Measurements from ENCODE around the gene JMJD7. TPM values are rescaled to one million over a fixed set of nuclear protein-coding genes. Genes with fewer than 3 reads are reported as not detected.

JMJD7 gene
- total RNA-seq, 3 donors from 2014 or later, result 7.8 to 20.8 (median 8.8) TPM

GRCh38 chr15:41871175-41871905 is 43.4 kb downstream of the JMJD7 start:
- DNase-seq (ENCODE audit: low spot score in 2 of 2), result no peak
- H3K36me3 ChIP-seq, result no peaks in the 10 kb centered on the region
- H3K27me3 ChIP-seq, result no peaks in the 10 kb centered on the region
- H3K9me3 ChIP-seq, result no peaks in the 10 kb centered on the region
- intact Hi-C loops (cut with DNase I; ENCODE audit: low total_unique reads), result no loop called here
- H3K4me1 ChIP-seq, result no peaks in the 10 kb centered on the region
- TF ChIP-seq POLR2A (IDR thresholded peaks at IDR 0.05), result no peak
- no peak for TF ChIP-seq CTCF (IDR thresholded peaks at IDR 0.05)
- TF ChIP-seq POLR2AphosphoS5 (IDR thresholded peaks at IDR 0.05), result no peak
- H3K4me3 ChIP-seq, result no peak overlapping the region
- H3K27ac ChIP-seq, result no peak overlapping the region

GRCh38 chr15:41872166-41872747 is 44.4 kb downstream of the JMJD7 start:
- Histone ChIP-seq H3K27me3 (no peaks in the 10 kb centered on the region), H3K9me3 (no peaks in the 10 kb centered on the region), H3K4me3 (no peak overlapping the region), H3K27ac (no peak overlapping the region), H3K4me1 (peaks cover 0 to 2% of the 10 kb centered on the region in 2 donors), H3K36me3 (no peaks in the 10 kb centered on the region)
- no peak for DNase-seq (ENCODE audit: low spot score in 2 of 2)
- TF ChIP-seq POLR2AphosphoS5 (IDR thresholded peaks at IDR 0.05) (no peak), POLR2A (IDR thresholded peaks at IDR 0.05) (no peak), CTCF (IDR thresholded peaks at IDR 0.05) (no peak)
- intact Hi-C loops (cut with DNase I; ENCODE audit: low total_unique reads), result no loop called here

- intact Hi-C loops (cut with DNase I; ENCODE audit: low total_unique reads), result no loop called here
- no peak overlapping the region for H3K27ac ChIP-seq
- no peaks in the 10 kb centered on the region for H3K27me3 ChIP-seq
- no peak for DNase-seq (ENCODE audit: low spot score in 2 of 2)
- H3K4me1 ChIP-seq, result peaks cover 0 to 7% of the 10 kb centered on the region in 2 donors
- H3K4me3 ChIP-seq, result no peak overlapping the region
- TF ChIP-seq POLR2AphosphoS5 (IDR thresholded peaks at IDR 0.05), result no peak
- no peak for TF ChIP-seq POLR2A (IDR thresholded peaks at IDR 0.05)
- no peak for TF ChIP-seq CTCF (IDR thresholded peaks at IDR 0.05)
- no peaks in the 10 kb centered on the region for H3K9me3 ChIP-seq
- no peaks in the 10 kb centered on the region for H3K36me3 ChIP-seq
Observed at GRCh38 chr15:41873711-41874110, 45.8 kb downstream of the JMJD7 start.

GRCh38 chr15:41874736-41875135 is 46.8 kb downstream of the JMJD7 start:
- intact Hi-C loops (cut with DNase I; ENCODE audit: low total_unique reads), result no loop called here
- Histone ChIP-seq H3K4me1 (peaks cover 0 to 7% of the 10 kb centered on the region in 2 donors), H3K36me3 (no peaks in the 10 kb centered on the region), H3K9me3 (no peaks in the 10 kb centered on the region), H3K27me3 (no peaks in the 10 kb centered on the region), H3K4me3 (no peak overlapping the region), H3K27ac (no peak overlapping the region)
- DNase-seq (ENCODE audit: low spot score in 2 of 2), result no peak
- no peak for TF ChIP-seq POLR2A (IDR thresholded peaks at IDR 0.05)
- no peak for TF ChIP-seq CTCF (IDR thresholded peaks at IDR 0.05)
- TF ChIP-seq POLR2AphosphoS5 (IDR thresholded peaks at IDR 0.05), result no peak

GRCh38 chr15:41876007-41876406 is 48.1 kb downstream of the JMJD7 start:
- H3K4me3 ChIP-seq, result no peak overlapping the region
- peaks cover 0 to 7% of the 10 kb centered on the region in 2 donors for H3K4me1 ChIP-seq
- no peaks in the 10 kb centered on the region for H3K9me3 ChIP-seq
- no peak for DNase-seq (ENCODE audit: low spot score in 2 of 2)
- TF ChIP-seq POLR2A (IDR thresholded peaks at IDR 0.05) (no peak), POLR2AphosphoS5 (IDR thresholded peaks at IDR 0.05) (no peak), CTCF (IDR thresholded peaks at IDR 0.05) (no peak)
- no peaks in the 10 kb centered on the region for H3K36me3 ChIP-seq
- intact Hi-C loops (cut with DNase I; ENCODE audit: low total_unique reads), result no loop called here
- H3K27ac ChIP-seq, result no peak overlapping the region
- no peaks in the 10 kb centered on the region for H3K27me3 ChIP-seq

All from breast epithelium (tissue), 4 donors.